LHCN-M2 (cell line): ENCODE data around the gene SHC4. TPM values are rescaled to one million over a fixed set of nuclear protein-coding genes. Genes with fewer than 3 reads are reported as not detected.
A peak's percentile ranks its signal among the peaks of the same experiment; 100 is the strongest.
"Not testable (repeated sequence)": the region's sequence is repeated elsewhere in the genome, so short reads cannot be mapped to it uniquely, and the experiment has no call there.

Experiments
- DNase-seq: peaks from one replicate; pipeline ENCODE4 v3.0.0-alpha.2; 2012; ENCODE audit warnings: low read depth
- total RNA-seq: library from RNA; depleted of rRNA; stranded (reverse); fragments of >200 nt; gene quantifications from 2 replicates; pipeline ENCODE4 v1.2.3, GENCODE V29; 2014; rRNA removed

Gene SHC4
- total RNA-seq, 1 experiment from 2014 or later: 2.4 TPM

- peak; percentile 58 for DNase-seq
These were observed 166.8 kb downstream of the SHC4 start for GRCh38 chr15:48796930-48797329.

GRCh38 chr15:48796521-48796920 lies 167.2 kb downstream of the SHC4 start:
- no peak for DNase-seq

DNA sequence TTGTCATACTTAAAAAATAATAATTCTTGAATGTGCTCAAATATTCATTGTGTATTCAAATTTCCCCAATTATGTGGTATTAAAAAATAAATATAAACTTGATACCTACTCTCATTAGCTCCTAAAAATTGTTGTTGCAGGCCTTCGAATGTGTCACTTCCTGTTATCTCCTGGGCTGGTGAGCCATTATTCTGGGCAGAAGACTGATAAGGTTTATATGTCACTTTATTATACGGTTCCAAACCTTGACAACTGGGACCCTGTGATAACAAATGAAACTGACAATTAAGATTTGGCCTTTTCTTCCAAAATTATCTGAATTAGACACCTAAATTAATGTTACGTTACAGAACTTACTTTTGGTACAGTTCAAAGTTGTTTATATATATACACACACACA lies 167.8 kb downstream of the SHC4 start:
- no peak for DNase-seq

DNA sequence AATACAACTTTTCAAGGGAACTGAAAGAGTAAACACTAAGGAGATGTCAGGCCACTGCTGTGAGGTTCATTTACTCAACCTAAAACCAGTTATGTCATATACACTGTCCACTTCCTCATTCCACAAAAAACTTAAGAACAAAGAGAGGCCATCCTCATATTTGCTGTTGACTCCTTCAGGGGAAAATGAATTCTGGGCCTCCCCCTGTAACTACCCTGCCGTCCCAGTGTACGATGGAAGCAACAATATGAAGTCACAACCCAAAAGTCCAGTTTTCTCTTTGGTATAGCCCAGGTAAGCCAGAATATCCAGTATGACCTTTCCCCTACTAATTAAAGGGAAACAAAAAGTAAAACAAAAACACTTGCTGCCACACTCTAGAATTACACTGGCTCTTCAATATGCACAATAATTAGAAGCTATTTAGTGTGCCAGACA lies 169.0 kb downstream of the SHC4 start:
- DNase-seq: no peak

DNA sequence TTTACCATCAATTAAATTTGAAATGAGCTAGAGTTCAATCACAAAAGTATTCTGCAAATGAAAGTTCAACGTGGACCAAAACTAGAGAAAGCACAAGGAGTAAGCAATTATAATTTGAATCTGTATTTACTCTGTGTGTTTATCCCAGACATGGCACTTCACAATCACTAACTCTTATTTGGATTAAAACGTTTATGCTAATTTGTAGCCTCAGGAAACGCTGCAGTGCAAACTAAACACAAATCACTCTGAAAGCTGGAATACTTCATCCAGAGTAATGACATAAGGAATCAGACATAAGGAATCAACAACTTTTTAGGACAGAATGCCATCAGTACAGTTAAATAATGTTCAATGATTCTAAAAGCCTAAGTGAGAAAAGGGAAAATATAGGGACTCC lies 171.3 kb downstream of the SHC4 start:
- DNase-seq: no peak

DNA sequence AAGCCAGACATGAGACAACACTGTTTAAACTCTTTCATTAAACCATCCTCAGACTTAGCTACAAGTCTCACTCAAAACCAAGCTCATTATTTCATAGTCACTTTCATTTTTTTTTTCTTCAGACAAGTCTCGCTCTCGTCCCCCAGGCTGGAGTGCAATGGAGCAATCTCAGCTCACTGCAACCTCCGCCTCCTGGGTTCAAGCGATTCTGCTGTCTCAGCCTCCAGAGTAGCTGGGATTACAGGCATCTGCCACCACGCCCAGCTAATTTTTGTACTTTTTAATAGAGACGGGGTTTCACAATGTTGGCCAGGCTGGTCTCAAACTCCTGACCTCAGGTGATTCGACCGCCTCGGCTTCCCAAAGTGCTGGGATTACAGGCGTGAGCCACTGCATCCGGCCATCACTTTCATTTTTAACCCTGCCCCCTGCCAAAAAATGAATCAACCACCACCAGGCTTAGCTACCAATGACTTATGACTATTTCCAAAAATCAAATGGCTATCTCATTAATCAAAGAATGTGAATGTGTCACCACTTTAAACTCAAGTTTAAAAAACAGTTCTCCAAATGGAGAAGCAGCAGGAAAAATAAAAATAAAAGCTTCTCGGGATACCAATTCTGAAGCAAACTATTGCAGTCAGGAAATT lies 173.1 kb downstream of the SHC4 start:
- DNase-seq: not testable (repeated sequence)

DNA sequence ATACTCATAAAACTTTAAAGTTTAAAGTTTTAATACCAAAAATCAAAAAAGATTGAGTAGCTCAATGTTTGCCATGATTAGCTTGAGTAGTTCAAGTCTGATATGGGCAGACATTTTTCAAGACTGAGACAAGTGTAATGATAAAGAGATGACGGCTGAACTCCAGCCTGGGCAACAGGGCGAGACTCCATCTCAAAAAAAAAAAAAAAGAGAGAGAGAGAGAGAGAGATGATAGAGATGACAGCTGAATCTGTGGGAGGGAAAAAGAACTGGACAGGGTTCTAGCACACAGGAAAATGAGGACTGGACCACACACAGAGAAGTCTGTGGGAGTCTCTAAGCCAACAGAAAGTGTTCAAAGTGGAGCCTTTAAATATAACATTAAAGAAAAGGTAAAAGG lies 178.0 kb downstream of the SHC4 start:
- DNase-seq: no peak

DNA sequence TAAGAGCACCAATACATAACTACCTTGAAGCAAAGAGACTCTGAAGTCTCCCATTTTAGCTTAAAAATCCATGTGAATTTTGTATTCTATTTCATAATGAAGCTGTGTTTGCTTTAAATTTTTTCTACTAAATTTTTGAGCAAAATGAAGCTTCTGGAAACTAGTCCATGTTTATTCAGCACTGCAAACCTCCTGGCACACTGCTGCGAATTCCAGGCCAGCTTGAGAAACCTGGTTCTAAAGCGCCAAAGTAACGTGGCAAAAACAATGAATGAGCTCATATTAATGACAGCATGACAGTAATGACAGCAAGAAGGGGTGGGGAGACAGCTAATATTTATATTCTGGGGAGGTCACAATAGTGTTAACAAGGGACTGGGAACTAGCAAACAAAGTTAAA lies 178.5 kb downstream of the SHC4 start:
- DNase-seq: no peak

DNA sequence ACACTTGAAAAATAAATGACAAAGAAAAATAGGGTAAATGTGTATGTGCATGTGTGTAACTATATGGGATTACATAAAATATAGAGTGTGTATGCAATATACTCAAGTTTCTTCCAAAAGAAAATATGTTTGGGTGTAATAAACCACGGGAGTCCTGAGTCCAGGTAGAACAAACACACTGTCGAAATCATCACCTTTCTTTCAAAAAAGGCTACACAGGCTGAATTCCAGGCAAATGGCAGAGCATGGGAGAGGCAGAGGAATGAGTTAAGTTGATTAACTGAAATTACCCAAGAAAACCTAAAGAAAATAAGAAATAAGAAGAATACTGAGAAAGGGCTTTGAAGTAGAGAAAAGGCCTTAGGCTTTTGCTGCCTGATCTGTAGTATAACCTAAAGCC lies 179.0 kb downstream of the SHC4 start:
- DNase-seq: no peak

DNA sequence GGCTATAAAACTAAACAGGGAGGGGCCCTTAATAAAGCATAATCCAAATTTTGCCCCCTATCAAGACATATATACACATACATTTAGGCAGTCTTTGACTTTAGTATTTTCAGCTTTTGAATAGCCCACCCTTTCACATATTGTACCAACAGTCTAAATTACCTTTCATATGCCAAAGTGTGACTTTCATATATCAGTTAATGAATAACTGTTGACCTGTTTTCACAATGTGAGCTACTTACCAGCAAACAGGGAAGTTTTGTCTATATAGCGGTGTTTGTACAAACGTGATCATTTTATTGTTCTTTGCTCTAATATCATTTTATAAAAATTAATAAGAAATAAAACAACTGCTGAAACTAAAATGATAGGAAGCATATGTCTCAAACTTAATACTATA lies 180.8 kb downstream of the SHC4 start:
- no peak for DNase-seq

DNA sequence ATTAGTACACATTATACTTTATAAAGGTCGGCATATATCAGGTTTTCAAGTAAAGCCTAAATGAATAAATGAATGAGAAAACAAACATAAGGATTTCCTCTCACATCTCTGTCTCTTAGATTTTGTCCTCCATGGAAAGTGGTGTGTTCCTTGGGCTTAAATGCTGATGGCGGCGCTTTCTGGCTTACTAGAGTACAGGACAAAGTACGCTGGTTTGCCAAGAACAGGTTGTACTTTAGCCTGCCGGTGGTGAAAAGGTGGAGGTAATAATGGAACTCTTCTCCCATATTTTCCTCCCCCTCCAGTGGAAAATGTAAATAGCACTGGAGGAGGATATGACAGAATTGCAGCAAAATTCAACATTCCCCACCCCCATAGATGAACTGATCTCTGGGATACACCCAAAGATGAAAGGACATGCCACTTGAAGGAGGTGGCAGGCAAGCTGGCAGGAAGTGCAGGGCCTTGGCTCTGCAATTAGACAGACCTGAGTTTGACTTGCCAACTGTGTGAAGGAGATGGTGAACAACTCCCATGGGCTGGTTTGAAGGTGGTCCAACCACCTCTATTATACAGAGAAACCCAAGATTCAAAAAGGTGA lies 182.1 kb downstream of the SHC4 start:
- DNase-seq: no peak

GRCh38 chr15:48781017-48781416 lies 182.7 kb downstream of the SHC4 start:
- no peak for DNase-seq

- no peak for DNase-seq
These were observed 185.4 kb downstream of the SHC4 start for GRCh38 chr15:48778331-48778730.

DNA sequence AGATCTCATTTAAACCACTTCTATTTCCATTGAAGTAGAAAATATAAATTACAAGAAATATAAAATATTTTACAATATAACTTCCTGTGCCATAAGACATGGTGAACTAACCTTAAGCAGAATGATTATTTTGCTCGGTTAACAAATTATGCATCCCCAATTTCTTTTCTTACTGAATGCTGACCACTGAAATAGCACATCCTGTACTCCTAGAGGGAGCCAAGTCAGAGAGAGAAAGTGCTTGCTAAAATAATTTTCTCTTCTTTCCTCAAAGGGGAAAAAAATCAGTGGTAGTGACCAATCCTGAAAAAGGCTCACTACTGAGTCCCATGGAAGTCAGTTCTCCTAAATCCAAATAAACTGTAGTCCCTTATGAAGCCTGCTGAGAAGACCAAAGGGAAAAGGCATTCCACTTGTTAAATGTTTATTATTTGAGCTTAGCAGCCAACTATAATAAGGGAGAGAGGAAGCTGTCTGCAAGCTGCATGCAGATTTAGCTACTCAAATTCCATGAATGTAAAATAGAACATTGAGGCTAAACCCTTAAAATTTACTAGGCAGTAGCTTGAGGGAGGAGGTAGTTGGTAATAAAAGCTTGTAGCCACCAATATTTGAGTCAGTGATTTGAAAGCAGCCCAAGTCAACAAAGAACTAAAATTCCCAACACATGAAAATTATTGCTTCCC lies 185.9 kb downstream of the SHC4 start:
- DNase-seq: no peak

DNA sequence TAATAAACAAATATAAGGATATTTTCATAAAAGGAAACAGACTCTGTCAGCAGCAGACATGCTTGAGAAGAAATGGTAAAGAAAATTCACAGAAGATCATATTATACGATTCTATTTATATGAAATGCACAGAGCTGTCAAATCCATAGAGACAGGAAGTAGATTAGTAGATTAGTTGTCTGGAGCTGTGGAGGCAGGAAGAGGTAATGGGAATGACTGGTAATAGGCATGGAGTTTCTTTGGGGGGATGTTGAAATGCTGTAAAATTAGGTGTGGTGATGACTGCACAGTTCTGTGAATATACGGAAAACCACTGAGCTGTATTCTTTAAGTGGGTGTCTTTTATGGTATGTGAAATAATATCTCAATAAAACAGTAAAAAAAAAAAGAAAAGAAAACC lies 188.2 kb downstream of the SHC4 start:
- no peak for DNase-seq

GRCh38 chr15:48774484-48774883 lies 189.2 kb downstream of the SHC4 start:
- DNase-seq: peak; percentile 36

Other genes starting within 250 kb of the SHC4 start
- 10.0 and 12.4 TPM in 2 replicates for gene CEP152, start 152.8 kb downstream of the SHC4 start, total RNA-seq
- gene EID1, start 85.8 kb downstream of the SHC4 start, total RNA-seq: 229 and 243 TPM in 2 replicates
- 25.5 and 30.3 TPM in 2 replicates for gene SECISBP2L, start 82.5 kb upstream of the SHC4 start, total RNA-seq
- gene COPS2, start 191.7 kb upstream of the SHC4 start, total RNA-seq: 61.0 and 69.6 TPM in 2 replicates
- gene GALK2, start 206.3 kb upstream of the SHC4 start, total RNA-seq: 26.3 and 27.7 TPM in 2 replicates